Left cardiac atrium (tissue), 4 donors: Measurements from ENCODE around the gene MLLT10. TPM values are rescaled to one million over a fixed set of nuclear protein-coding genes. Genes with fewer than 3 reads are reported as not detected.

ENCODE experiments used
- ATAC-seq, 2 donors: fragments of 200-7000 bp; cut with Tn5 transposase; one replicate each; pipeline ENCODE4 v1.9.1; 2020; ENCODE audit warnings: mild to moderate bottlenecking in 2 of 2, moderate library complexity in 2 of 2
- DNase-seq: peaks from one replicate; pipeline ENCODE4 v3.0.0-alpha.2; 2020
- intact Hi-C, 2 donors: fragments of 100-400 bp; cut with DNase I; formaldehyde crosslinking; loops; one replicate each; pipeline versions ENCODE4 v1.14.1 to v1.15.1; 2022 to 2023
- total RNA-seq, 2 donors: library from RNA; stranded (reverse); fragmentation: NEBNext Ultra II Directional; extraction: Animal tissue kit (Norgen Biotek cat#: 25700); gene quantifications; one replicate each; pipeline ENCODE4 v1.2.1, GENCODE V29; 2021
- donor health status: DM: no; HTN: yes; CAD: no.
- donor health status: DM: no; HTN: yes; CAD: no; lungs with severe emphysema.
- donor health status: DM: yes; HTN: yes; CAD: no.
- donor health status: Dilated cardiomyopathy.

The MLLT10 gene
- total RNA-seq, 2 donors from 2014 or later, result 26.1 to 30.3 TPM

DNA sequence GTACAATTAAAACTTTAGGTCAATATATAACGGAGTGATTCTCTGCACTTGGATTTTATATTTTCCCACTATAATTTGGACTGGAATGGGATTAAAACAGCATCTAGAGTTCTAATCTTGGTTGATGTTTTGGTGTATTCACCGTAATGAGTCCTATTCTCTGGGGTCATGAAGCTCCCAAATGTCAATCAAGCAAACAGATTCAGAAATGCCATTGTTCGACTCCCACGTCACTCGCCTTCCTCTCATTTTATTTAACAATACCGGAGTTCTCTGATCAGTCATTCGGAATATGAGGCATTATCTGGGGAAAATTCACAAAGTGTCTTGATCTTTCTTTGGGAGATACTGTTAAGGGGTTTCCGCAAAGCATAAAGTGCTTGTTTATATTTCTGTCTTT is 35.0 kb upstream of the MLLT10 start:
- DNase-seq (no peak), ATAC-seq (no peak)
- intact Hi-C loops, result loop anchor here (5.0 to 10.0 kb wide), 5 partner anchors 33 to 466 kb away; partner anchors contain the start of gene MLLT10 (in 1 of the 2)

DNA sequence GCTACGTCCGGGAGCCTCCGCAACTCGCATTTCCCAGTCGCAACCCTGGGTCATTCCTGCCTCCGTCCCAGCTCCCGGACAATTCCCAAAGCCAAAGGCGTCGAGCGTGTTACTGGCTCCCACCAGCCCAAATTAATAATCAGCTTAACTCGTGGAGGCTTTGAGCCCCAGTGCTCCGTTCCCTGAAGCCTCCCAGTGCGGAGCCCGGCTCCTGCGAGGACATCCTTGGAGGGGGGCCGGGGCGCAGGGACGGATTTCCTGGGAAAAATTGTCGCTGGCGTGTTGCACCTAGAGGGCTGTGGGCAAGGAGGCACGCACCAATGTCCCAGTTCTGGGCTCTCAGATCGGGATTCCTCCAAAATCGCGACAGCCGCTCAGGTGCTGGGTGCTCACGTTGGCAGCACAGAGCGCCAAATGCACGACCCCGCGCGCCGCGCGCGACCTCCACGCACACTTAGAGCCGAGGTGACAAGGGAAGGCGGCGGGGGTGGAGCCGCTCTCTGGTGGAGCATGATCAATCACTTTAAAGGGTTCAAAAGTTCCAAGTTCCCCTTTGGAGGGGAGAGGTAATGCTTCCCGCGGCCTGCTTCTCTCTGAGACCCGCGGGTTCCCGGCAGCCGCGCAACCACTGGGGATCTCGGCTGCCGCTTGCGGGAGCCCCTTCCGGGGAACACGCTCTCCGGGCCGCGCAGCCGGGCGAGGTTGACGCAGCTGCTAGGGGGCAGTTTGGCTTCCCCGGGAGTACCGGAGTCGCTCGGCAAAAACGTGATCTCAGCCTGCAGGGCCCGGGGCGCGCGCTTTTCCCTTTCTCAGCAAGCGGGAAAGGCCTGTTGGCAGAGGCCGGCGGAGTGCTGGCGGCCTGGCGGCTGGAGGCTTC is 34.1 kb upstream of the MLLT10 start:
- intact Hi-C loops, result loop anchor here (5.0 to 10.0 kb wide), 5 partner anchors 32 to 465 kb away; partner anchors contain the start of gene MLLT10 (in 1 of the 2)
- ATAC-seq, result no peak
- peak; percentile 51 for DNase-seq

DNA sequence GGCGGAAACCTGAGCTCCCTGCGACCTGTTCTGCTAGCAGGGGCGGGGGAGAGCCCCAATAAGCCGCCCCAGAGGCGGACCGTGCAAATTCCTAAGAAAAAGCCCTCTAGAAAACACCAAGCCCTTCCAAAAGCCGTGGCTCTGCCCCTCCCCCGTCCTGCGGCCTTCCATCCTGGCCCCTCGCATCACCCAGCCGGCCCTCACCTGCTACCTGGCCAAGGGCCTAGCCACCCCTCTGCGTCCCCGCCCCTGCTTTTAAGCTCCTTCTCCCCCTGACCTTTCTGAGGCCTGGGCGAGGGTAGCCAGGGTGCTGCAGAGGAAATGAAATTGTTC is 33.5 kb upstream of the MLLT10 start:
- intact Hi-C loops, result no loop called here
- DNase-seq (no peak), ATAC-seq (no peak)

DNA sequence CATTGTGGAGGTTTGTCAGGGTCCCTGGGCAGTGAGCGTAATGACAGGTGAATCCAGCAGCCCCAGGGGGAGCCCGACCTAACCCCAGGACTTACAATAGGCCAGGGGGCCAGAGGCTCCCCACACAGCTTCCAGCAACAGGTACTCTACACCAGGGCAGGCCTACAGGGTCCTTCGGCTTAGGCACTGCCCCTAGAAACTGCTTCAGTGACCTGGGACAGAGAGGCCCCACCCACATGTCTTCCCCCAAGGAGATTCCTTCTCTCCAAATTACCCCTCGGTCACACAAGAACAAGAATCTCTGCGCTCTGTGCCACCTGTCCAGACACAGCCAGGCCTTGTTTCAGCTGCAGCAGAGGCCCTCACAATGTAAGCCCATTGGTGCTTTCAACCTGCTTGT is 32.9 kb upstream of the MLLT10 start:
- DNase-seq, result no peak
- intact Hi-C loops, result no loop called here
- no peak for ATAC-seq

DNA sequence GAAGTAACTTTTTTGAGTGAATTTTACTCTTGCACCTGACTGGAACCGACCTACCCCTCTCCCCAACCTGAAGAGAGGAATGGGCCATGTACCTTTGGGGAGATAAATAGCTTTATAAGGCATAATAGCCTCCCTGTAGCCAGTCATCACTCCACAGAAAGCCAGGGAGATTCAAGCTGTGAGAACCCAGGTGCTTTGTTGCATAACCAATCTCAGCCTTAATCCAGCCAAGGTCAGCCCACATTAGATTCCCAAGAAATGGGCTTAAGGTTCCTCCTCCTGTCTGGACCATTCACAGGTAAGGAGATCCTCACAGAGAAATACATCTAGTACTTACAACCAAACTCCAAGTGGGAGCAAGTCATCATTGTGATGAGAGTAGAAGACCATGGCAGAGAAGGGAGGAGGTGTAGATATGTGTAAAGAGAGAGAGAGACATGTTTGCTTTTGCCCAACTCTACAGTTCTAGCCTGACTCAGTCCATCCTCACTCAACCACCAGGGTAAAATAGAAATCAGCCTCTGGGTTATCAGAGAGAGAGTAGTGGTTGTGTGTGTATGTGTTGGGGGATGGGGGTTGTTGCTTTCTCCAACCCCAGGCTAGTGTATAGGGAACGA is 32.2 kb upstream of the MLLT10 start:
- intact Hi-C loops, result no loop called here
- DNase-seq (no peak), ATAC-seq (no peak)

DNA sequence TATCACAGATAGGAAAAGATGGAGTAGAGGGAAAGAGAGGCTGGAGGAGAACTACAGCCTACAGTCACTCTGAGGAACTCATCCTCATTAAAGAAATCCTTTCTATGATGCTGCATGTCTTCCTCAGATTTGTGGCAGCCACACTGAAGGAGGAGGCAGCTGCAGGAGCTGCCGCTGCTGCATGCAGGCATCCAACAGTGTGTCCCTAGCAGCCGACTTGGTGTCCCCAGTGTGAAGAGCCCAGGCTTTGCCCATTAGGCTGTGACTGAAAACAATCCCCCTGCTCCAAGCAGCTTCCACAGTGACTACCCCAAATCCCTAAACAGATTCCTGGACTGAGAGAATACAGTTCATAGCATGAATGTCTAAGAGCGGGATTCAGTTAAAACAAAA is 31.7 kb upstream of the MLLT10 start:
- ATAC-seq, result no peak
- DNase-seq, result no peak
- intact Hi-C loops, result no loop called here

DNA sequence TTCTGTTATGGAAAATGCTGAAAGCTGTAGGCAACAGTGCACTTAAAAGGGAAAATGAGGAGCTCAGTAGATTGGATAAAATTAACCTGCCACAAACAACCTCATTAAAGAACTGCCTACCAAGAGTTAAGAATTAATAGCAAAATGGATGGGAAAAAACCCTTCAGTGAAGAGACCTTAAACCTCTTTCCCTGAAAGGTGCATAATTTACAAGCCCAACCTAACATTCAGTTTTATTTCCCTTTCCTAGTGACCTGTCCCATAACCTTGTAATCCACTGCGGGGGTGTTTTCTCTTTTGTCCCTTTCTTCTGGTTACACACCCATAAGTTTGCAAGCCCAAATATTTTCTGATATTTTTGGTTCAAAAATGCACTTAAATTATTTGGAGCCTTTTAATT is 30.5 kb upstream of the MLLT10 start:
- no peak for DNase-seq
- ATAC-seq, result no peak
- intact Hi-C loops, result no loop called here

DNA sequence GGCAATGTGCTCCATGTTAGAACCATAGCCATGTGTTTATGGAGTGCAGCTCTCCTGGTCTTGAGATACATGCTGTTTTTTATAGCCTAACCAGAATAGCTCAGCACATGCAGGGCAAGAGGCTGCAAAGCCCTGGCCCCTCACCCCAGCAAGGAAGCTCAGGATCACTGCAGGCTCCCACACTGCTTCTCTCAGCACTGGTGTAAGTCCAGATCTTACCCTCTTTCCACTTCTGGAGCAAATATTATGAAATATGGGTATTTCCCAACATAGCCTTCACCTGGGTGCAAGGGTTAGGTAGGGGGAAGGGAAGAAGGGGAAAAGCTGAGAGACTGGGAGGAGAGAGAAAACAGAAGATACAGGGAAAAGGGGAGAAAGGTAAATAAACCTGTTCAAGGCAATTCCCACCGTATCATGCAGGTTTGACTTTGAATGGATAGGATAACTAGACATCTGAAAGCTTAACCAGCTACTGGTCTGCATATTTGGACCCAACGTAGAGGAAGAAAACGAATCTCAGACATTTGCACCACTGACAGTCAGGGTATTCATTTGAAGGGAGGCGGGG is 28.2 kb upstream of the MLLT10 start:
- peak in 1 of 2 donors; percentile 6 for ATAC-seq
- intact Hi-C loops, result no loop called here
- DNase-seq, result no peak

DNA sequence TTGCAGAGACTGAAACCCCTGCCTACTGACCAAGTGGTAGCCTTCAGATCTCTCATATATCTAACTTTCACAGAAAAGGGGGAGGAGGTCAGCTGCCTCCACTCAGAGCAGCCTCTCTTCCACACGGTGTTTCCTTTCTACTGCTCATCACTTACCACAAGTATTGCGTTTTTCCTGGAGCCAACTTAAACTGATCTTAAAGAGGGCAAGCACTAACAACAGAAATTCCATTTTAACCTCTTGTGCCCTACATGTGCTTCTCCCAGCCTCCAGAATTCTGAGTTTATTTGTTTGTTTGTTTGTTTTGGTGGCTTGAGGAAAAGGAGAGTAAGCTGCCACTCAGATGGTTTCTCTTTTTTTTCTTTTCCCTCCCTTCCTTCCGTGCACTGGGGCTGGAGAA is 27.7 kb upstream of the MLLT10 start:
- ATAC-seq (no peak), DNase-seq (no peak)
- intact Hi-C loops, result no loop called here

DNA sequence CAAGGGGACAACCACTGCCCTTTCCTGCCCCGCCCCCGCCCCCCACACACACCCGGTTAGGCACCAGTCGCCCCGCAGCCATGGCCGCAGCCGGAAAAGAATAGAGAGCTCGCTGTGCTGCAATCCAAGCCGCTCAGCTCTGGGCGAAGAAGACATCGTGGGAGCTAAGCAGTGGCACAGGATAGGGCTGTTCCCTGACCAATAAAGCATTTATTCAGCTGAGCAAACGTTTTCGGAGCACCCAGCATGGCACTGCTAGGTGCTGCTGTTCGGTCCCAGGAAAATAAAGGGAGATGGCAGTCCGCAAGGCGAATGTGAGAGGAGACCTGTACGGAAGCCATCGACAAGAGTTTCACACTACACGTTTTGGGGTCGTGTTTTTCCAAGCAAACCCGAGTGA is 26.9 kb upstream of the MLLT10 start:
- ATAC-seq (no peak), DNase-seq (no peak)
- intact Hi-C loops, result no loop called here

DNA sequence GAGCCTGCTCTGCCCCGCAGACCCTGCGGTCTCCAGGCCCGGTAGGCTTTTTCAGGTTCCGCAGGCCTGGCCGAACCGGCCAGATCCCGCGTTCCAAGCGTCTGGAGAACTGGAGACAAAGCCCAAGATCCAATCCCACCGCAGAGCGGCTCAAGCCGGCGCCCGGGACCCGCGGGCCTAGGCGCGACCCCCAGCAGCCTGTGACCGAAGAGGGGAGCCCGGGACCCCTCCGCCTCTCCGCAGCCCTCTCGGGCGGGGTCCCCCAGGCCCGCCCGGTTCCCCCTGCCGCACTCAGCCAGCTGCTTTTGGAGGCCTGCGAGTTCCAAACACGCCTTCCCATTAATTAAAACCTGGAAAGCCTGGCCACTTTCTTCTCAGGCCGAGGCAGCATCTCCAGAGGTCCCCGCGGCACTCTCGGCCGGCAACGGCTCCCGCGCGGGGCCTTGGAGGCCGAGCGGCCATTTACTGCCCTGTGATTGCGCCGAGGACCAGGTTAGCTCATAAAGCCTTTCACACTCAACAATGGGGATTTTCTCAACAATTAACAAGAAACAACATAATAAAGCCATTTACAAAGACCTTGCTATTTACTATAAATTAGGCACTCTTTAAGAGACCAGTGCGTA is 25.2 kb upstream of the MLLT10 start:
- ATAC-seq (no peak), DNase-seq (no peak)
- intact Hi-C loops, result no loop called here

DNA sequence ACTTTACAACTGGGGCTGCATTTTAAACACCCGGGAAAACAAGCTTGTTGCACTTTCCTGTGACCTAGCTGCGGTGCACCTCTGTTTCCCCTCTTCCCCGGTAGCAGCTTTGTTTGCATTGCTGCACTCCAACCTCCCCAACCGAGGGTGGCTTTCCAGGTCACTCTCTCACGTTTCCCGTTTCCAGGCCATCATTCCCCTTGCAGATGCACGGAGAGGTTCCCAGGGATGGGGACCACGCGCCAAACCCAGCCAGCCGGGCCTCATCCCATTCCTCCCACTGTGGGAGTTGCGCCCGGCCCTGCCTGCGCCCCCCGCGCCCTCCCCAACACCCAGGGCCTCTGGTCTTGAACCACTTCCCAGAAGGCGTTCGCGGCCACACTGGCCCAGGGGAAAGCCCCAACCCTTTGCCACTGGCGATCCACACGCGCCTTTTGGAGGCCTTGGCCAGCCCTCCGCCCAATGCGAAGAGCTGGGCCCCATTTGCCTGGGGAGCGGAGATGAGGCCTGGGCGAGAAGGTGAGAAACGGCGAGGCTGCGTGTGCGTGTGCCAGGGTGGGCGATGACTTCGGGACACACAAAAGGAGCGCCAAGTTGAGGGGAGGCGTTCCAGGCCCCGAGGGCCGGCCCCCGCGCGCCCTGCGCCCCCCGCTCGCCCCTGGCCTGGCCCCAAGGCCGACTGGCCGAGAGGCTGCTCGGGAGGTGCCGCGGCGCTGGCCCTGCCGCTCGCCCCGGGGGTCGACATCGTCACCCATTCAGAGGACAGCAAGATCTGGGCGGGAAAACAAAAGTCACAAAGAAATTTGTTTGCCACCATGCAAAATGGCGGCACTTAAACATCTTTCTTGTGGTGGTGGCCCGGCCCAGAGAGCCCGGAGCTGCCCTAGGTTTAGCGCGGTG is 24.4 kb upstream of the MLLT10 start:
- DNase-seq (peak; percentile 37), ATAC-seq (peak; percentile 27 to 50)
- intact Hi-C loops, result no loop called here

DNA sequence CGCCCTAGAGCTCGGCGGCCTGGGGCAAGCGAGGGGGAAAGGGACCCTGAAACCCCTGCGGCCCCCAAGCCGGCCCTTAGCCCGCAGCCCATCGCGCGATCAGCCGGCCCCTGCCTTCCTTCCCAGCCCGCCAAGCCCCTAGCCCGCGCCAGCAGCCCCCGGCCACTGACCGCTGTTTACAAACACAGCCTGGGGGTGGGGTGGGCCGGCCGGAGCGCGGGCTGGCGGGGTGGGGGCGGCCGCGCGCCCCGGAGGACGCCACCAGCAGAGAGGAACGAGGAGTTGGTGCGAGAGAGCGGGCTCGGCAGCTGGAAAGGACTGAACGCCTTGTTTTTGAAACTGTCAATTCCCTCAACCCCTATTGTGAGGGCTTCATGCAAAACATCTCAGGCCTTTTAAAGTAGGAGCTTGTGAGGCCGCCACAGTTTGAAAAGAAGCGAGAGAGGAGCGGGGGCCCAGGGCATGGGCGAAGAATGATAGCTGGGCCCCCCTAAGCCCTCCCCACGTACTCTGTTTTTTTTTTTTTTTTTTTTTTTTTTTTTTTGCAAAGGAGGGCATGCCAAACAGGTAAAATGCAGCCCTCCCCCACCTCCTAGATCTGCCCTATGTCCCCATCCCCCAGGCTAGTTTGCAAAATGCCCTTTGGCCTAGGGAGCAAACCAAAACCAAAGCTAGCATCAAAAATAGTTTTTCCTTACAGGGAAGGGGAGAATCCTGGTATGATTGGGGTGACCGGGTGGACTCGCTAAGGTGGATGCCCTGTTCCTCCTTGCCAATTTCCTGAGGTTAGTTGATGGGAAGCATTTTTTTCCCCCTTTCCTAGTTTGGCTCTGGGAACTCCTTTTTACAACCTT is 23.6 kb upstream of the MLLT10 start:
- DNase-seq (no peak), ATAC-seq (peak; percentile 47 to 65)
- intact Hi-C loops, result no loop called here

DNA sequence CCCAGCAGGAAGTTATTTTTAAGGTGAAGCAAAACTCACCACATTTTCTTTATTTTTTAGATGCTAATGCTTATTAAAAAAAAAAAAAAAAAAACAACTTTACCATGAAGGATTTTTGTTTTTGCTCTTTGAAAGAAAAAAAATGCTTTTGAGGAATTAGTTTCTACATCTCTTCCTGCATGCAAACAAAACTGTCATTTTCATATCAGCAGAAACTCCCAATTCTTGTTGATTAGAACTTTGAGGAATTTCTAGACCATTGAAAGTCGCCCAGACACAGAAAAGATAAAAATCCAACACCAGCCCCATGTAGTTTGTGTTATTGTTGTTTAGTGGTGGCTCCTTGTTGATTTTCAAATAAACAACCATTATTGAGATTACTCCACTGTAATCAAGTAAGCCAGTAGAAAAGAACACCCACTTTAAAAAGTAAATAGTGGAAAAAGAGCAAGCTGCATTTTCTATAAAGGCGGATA is 22.9 kb upstream of the MLLT10 start:
- DNase-seq, result no peak
- intact Hi-C loops, result no loop called here
- no peak for ATAC-seq

DNA sequence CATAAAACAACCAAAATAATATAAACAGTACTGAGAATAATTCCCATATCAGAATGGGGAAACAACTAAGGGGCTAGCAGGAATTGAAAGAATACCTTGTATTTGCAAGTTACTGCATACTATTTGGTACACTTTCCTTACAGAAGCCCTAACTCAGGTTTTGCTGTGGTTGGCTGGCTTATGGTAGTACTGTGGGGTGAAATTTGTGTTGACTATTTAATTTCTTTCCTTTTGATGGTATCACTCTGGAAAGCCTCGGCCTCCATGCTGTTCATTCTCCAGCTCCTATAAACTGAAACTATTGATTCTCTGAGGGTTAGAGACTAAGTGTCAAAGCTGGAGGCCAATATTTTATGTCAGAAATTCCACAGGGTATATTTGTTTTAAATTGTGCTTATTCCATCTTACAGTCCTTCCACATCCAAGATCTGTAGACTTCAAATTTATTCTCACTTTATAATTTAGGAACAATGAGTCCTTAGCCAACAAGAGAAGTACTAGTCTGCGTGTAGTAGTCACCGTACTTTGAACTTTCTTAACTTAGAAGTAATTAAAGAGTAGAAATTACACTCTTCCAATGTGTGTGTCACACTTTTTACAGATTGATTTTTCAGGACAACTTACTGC is 22.0 kb upstream of the MLLT10 start:
- intact Hi-C loops, result no loop called here
- DNase-seq, result no peak
- ATAC-seq, result no peak

DNA sequence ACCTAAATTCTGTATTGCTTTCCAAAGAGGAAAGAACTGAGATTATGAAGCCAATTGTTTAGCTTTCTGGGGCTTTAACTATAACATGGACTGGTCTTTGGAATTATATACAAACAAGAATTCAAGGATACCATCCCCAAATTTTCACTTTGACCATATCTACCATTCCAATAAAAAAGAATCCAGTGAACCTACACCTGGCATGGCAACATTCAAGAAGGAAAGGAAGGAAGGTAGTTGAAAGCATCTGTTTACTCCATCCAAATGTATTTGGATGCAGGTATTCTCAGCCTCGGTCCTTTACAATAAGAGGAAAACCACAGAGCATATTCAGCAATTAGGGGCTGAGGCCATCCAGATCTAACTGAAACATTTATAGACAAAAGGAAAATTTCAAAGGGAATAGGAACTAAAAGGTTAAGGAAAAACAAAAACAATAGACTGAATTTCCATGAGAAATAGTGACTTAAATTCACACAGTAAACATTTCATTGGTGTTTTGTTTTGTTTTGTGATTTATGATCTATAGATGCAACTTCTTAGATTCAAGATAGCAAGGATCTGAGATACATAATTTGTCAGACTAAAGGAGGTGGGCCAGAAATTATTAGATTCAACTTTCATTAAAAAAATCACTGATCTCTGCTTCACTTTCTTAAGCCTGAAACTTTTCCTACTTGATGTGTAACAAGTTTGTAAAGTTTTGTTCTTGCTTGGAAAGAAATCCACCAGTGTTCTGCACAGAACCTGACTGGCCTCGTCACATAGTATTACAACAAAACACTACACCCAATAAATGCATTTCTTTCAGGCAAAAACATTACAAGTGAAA is 21.2 kb upstream of the MLLT10 start:
- intact Hi-C loops, result no loop called here
- ATAC-seq (no peak), DNase-seq (no peak)

DNA sequence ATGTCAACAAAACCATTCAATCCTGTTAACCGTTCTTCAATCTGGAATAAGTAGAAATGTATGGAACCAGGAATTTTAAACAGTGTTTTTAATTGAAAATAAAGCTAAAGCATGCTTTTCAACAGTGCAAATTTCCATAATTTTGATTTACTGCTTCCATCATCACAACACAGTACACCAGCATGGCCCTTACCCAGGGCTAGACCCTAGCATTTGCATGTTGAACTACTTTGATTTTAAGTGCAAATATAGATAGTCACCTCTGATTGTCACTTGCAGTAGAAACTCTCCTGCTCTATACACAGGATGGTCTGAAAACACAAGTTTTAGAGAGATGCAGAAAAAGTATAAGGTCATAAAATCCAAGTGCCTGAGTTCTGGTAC is 20.6 kb upstream of the MLLT10 start:
- DNase-seq (no peak), ATAC-seq (no peak)
- intact Hi-C loops, result no loop called here
